Neural progenitor cell (in vitro differentiated cells): ENCODE data around the gene ORMDL1. TPM values are rescaled to one million over a fixed set of nuclear protein-coding genes. Genes with fewer than 3 reads are reported as not detected.

Source experiments
- DNase-seq: peaks from one replicate; pipeline ENCODE4 v3.0.0-alpha.2; 2016; ENCODE audit warnings: low spot score
- H2AFZ ChIP-seq: fragments of 200-600 bp; sonication (generic); replicated peaks from 2 replicates; pipeline ENCODE4 v1.6.1; 2016; ENCODE audit warnings: antibody characterized with exemption
- H3F3A ChIP-seq: fragments of 200-600 bp; sonication (generic); 2 replicates; pipeline ENCODE4 v1.6.1; 2016; ENCODE audit warnings: antibody characterized with exemption, low read depth
- H3K27ac ChIP-seq: fragments of 200-600 bp; sonication (generic); 2 replicates; pipeline ENCODE4 v1.5.1; 2016; ENCODE audit warnings: mild to moderate bottlenecking
- H3K27me3 ChIP-seq: fragments of 200-600 bp; sonication (generic); 2 replicates; pipeline ENCODE4 v1.6.1; 2016; ENCODE audit warnings: mild to moderate bottlenecking, moderate library complexity
- H3K36me3 ChIP-seq: fragments of 200-600 bp; sonication (generic); 2 replicates; pipeline ENCODE4 v1.5.1; 2016
- H3K4me1 ChIP-seq: fragments of 200-600 bp; sonication (generic); 2 replicates; pipeline ENCODE4 v1.6.1; 2016; ENCODE audit warnings: mixed run types
- H3K4me2 ChIP-seq: fragments of 200-600 bp; sonication (generic); 2 replicates; pipeline ENCODE4 v1.6.1; 2016
- H3K4me3 ChIP-seq: fragments of 200-600 bp; sonication (generic); 2 replicates; pipeline ENCODE4 v1.5.1; 2016
- H3K79me2 ChIP-seq: fragments of 200-600 bp; sonication (generic); 2 replicates; pipeline ENCODE4 v1.6.1; 2016; ENCODE audit warnings: low read depth
- H3K9ac ChIP-seq: fragments of 200-600 bp; sonication (generic); 2 replicates; pipeline ENCODE4 v1.6.1; 2016
- H3K9me3 ChIP-seq: fragments of 200-600 bp; sonication (generic); 2 replicates; pipeline ENCODE4 v1.5.1; 2016; ENCODE audit warnings: low read depth
- H4K20me1 ChIP-seq: fragments of 200-600 bp; sonication (generic); 2 replicates; pipeline ENCODE4 v1.6.1; 2016; ENCODE audit warnings: low read depth
- H3K27ac Mint-ChIP-seq: 3 replicates; pipeline ENCODE4 v1.8.0; 2021; ENCODE audit warnings: mixed read lengths
- H3K27me3 Mint-ChIP-seq: 2 replicates; pipeline ENCODE4 v1.8.0; 2022; ENCODE audit warnings: low read depth, mild to moderate bottlenecking, inconsistent platforms, moderate library complexity, mixed read lengths; ENCODE audit not compliant: insufficient read depth
- H3K36me3 Mint-ChIP-seq: 3 replicates; pipeline ENCODE4 v1.8.0; 2021; ENCODE audit warnings: mixed read lengths
- H3K4me1 Mint-ChIP-seq: 3 replicates; pipeline ENCODE4 v1.8.0; 2021; ENCODE audit warnings: mixed read lengths
- H3K4me3 Mint-ChIP-seq: 3 replicates; pipeline ENCODE4 v1.8.0; 2021; ENCODE audit warnings: mild to moderate bottlenecking, moderate library complexity, mixed read lengths
- H3K9me3 Mint-ChIP-seq: 3 replicates; pipeline ENCODE4 v1.8.0; 2020; ENCODE audit warnings: mixed read lengths
- EZH2 ChIP-seq: fragments of 200-600 bp; sonication (generic); IDR thresholded peaks from 2 replicates; pipeline ENCODE4 v1.6.1; 2017; ENCODE audit warnings: antibody characterized with exemption, mild to moderate bottlenecking, moderate library complexity
- EZH2phosphoT487 ChIP-seq: fragments of 200-600 bp; sonication (generic); IDR thresholded peaks from 2 replicates; pipeline ENCODE4 v1.6.1; 2017; ENCODE audit warnings: antibody characterized with exemption
- total RNA-seq: library from RNA; depleted of rRNA; stranded (reverse); fragments of >200 nt; gene quantifications from 2 replicates; pipeline ENCODE4 v1.2.3, GENCODE V29; 2015; ENCODE audit warnings: low replicate concordance
- TF ChIP-seq, protein P1 (sequence below): fragments of 200-600 bp; sonication (generic); IDR thresholded peaks from 2 replicates; pipeline ENCODE4 v1.5.1; 2017; ENCODE audit warnings: antibody characterized with exemption, mild to moderate bottlenecking

The ORMDL1 gene
- total RNA-seq, 1 donor from 2014 or later, result 171 TPM

DNA sequence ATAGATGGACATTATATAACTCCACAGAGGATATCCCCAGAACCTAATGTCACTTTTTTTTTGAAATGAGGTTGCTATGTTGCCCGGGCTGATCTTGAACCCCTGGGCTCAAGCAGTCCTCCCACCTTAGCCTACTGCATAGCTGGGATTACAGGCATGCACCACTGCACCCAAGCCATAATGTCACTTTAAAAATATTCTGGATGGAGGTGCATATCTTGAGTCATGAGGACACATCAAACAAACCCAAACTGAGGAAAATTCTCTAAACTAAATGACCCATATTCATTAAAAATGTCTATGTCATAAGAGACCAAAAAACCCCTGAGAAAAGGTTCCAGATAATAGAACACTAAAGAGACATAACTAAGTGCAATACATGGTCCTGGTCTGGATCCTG is 57.9 kb downstream of the ORMDL1 start:
- H3K27ac ChIP-seq, result no peak overlapping the region
- H3K4me1 ChIP-seq, result no peaks in the 10 kb centered on the region
- no peak overlapping the region for H3K4me3 Mint-ChIP-seq
- H3K27me3 Mint-ChIP-seq, result no peaks in the 10 kb centered on the region
- H3K79me2 ChIP-seq, result no peaks in the 10 kb centered on the region
- H3K9me3 Mint-ChIP-seq, result no peaks in the 10 kb centered on the region
- no peak overlapping the region for H3K4me2 ChIP-seq
- H3K36me3 Mint-ChIP-seq, result no peaks in the 10 kb centered on the region
- H4K20me1 ChIP-seq, result no peaks in the 10 kb centered on the region
- H3F3A ChIP-seq, result no peaks in the 10 kb centered on the region
- TF ChIP-seq EZH2phosphoT487 (no peak), EZH2 (no peak)
- TF ChIP-seq, protein P1, sequence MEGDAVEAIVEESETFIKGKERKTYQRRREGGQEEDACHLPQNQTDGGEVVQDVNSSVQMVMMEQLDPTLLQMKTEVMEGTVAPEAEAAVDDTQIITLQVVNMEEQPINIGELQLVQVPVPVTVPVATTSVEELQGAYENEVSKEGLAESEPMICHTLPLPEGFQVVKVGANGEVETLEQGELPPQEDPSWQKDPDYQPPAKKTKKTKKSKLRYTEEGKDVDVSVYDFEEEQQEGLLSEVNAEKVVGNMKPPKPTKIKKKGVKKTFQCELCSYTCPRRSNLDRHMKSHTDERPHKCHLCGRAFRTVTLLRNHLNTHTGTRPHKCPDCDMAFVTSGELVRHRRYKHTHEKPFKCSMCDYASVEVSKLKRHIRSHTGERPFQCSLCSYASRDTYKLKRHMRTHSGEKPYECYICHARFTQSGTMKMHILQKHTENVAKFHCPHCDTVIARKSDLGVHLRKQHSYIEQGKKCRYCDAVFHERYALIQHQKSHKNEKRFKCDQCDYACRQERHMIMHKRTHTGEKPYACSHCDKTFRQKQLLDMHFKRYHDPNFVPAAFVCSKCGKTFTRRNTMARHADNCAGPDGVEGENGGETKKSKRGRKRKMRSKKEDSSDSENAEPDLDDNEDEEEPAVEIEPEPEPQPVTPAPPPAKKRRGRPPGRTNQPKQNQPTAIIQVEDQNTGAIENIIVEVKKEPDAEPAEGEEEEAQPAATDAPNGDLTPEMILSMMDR, result no peak
- H3K4me3 ChIP-seq, result no peak overlapping the region
- no peak overlapping the region for H2AFZ ChIP-seq
- H3K9ac ChIP-seq, result no peak overlapping the region
- no peaks in the 10 kb centered on the region for H3K27me3 ChIP-seq
- H3K4me1 Mint-ChIP-seq, result no peaks in the 10 kb centered on the region
- no peak for DNase-seq
- no peak overlapping the region for H3K27ac Mint-ChIP-seq
- no peaks in the 10 kb centered on the region for H3K36me3 ChIP-seq
- H3K9me3 ChIP-seq, result no peaks in the 10 kb centered on the region

DNA sequence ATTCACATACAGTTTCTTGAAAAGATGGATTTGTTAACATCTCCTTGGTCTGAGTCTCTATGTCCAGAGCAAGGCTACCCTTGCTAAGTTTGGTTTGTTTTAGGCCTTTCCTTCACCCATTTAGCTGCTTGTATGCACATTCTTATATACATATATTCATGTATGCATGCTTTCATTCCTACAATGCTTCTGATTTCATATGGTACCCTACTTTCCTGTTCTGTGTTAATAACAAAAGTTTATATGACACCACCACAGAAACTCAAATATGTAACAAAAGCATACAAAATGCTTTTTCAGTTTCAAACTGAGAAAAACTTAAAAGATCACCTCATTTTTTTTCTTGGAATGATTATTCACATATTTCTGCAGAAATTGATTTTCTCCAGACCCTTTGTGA is 60.9 kb downstream of the ORMDL1 start:
- H3K27me3 ChIP-seq, result no peaks in the 10 kb centered on the region
- H3K4me1 ChIP-seq, result no peaks in the 10 kb centered on the region
- H3K27me3 Mint-ChIP-seq, result no peaks in the 10 kb centered on the region
- no peak overlapping the region for H3K4me2 ChIP-seq
- no peak overlapping the region for H3K27ac Mint-ChIP-seq
- H3K9me3 Mint-ChIP-seq, result no peaks in the 10 kb centered on the region
- TF ChIP-seq, protein P1, result no peak
- TF ChIP-seq EZH2 (no peak), EZH2phosphoT487 (no peak)
- DNase-seq, result no peak
- no peaks in the 10 kb centered on the region for H3K4me1 Mint-ChIP-seq
- no peak overlapping the region for H3K9ac ChIP-seq
- H3K27ac ChIP-seq, result no peak overlapping the region
- no peaks in the 10 kb centered on the region for H3K79me2 ChIP-seq
- H3K9me3 ChIP-seq, result no peaks in the 10 kb centered on the region
- H3K36me3 ChIP-seq, result no peaks in the 10 kb centered on the region
- H3K4me3 Mint-ChIP-seq, result no peak overlapping the region
- no peaks in the 10 kb centered on the region for H3K36me3 Mint-ChIP-seq
- H3F3A ChIP-seq, result no peaks in the 10 kb centered on the region
- no peak overlapping the region for H2AFZ ChIP-seq
- H4K20me1 ChIP-seq, result no peaks in the 10 kb centered on the region
- no peak overlapping the region for H3K4me3 ChIP-seq

Other genes with a start within 250 kb of the ORMDL1 start
- gene SLC40A1, start 203.6 kb downstream of the ORMDL1 start, total RNA-seq, result 0.03 TPM in 1 of 2 replicates, not detected in the other
- gene ASNSD1, start 122.9 kb downstream of the ORMDL1 start, total RNA-seq, result 61.3 and 100 TPM in 2 replicates
- 5.0 and 12.0 TPM in 2 replicates for gene ANKAR, start 109.7 kb downstream of the ORMDL1 start, total RNA-seq
- gene OSGEPL1, start 21.5 kb downstream of the ORMDL1 start, total RNA-seq, result 29.6 and 51.5 TPM in 2 replicates
- gene PMS1, start 111 bp upstream of the ORMDL1 start, total RNA-seq, result 61.3 and 97.9 TPM in 2 replicates